HG03039 (cell line): Measurements from ENCODE around the gene CBY3.
"Not testable (repeated sequence)": the region's sequence is repeated elsewhere in the genome, so short reads cannot be mapped to it uniquely, and the experiment has no call there.

Experiments used
- ATAC-seq: cut with Tn5 transposase; IDR thresholded peaks from one replicate; pipeline ENCODE4 v1.9.1; 2021; ENCODE audit warnings: mild to moderate bottlenecking, moderate library complexity; ENCODE audit not compliant: unreplicated experiment

Gene CBY3

DNA sequence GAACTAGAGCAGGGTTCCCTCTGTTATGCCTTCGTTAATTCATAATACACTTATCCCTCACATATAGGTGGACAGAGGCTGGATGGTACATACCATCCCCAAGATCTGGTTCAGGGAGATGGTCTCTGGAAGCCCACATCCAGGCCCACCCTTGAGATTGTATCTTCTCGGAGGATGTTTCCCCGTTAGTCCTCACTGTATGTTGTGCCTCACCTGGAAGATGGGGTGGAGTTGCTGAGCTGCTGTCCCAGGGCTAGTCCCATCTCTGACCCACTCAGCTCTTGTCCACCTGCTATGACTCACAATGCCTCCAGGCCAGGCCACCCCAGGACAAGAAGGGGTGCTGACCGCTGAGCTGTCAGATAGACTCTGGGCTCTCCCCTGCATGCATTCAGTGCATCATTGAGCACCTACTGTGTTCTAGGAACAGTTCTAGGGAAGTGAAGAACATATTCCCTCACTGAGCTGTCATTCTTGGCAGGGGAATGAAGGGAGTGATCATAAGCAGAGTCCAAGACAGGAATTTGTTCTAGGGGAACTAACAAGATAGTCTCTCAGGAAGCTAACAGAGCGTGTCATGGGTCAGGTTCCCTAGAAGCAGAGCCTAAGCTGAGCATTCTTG, at the start of gene CBY3:
TSS of gene CBY3 (minus strand) at position 255 of the 622 bp plus-strand sequence. CDS start at position 139, 116 bp downstream.
- ATAC-seq, result no peak

DNA sequence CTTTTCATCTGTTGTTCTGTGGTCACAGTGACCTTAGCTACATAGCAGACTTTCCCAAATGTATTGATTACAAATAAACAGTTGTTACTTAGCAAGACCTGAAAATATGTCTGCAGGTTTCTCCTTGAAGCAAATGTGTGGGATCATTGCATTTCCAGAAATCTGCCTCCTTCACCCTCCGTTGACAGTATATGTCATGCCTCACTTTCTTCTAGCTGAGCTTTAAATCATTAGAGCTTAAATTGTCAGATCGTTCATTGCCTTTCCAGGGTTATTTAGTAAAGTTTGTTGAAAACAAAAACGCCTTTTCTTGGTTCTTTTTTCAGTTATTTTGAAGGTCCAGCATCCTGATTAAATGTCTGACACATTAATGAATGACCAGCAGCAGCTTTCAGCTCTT, 49.5 kb upstream of the CBY3 start:
- no peak for ATAC-seq

DNA sequence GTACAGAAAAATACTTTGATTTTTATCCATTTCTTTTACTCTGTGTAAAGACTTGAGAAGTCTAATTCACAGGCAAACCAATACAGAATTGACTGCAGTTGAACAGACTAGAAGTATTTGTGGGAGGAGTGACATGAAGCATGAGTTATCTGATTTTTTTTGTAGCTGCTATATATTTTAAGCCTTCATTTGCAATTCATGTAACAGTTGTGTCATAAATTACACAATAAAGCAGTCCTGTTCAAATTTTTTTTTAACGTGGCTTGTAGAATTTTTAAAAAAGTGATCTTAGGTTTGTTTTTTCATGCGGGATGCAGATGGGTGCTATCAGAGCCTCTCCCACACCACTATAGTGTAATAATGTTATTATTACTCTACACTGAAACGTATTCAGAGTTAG, 48.9 kb upstream of the CBY3 start:
- ATAC-seq, result no peak

DNA sequence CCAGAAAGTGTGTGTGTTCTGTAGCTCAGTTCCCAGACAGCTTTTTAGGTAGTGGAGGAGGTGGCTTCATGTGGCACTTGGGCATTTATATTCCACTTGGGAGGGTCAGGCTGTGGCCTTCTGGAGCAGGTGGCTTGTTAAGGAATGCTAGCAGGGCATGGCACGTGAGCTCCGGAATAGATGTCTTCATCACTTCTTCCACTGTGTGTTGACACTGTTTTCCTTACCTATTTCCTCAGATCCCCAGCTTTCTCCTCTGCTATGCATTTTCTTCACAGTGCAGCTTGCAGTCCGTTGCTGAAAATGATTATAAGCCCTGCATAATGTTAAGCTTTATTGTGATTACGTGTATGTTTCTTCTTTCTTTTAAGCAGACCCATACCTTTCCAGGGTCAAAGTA, 48.5 kb upstream of the CBY3 start:
- ATAC-seq, result no peak

DNA sequence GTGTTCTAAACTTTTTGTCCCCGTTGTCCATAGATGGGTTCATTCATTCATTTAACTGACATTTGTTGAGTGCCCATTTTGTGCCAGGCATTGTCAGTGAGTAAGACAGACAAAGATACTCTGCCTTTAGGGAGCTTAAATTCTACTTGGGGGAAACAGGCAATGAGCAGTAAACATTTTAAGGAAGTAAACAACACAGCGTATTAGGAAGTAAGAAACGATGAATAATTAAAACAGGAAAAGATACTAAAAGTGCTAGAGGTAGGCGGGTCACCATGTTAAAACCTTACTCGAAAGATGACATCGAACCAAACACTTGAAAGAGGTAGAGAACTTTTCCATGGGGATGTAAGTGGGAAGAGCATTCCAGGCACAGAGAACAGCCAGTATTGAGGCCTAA, 46.3 kb upstream of the CBY3 start:
- no peak for ATAC-seq

DNA sequence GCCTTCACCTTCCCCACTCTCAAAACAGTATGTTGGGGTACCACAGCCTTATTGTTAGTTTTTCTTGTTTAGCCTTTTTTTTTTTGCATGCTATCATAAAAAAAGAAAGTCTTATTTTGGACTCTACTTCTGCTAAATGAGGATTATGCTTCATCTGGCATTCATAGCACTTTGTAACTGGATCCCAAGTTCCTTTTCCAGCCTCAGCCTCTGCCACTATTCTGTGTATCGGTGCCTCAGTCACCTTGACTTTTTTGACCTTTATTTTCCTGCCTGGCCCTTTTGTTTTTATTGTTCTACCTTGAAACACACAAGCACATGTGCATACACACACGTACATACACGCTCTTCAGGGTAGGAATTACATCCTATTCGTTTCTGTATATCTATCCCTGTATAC, 43.3 kb upstream of the CBY3 start:
- no peak for ATAC-seq

DNA sequence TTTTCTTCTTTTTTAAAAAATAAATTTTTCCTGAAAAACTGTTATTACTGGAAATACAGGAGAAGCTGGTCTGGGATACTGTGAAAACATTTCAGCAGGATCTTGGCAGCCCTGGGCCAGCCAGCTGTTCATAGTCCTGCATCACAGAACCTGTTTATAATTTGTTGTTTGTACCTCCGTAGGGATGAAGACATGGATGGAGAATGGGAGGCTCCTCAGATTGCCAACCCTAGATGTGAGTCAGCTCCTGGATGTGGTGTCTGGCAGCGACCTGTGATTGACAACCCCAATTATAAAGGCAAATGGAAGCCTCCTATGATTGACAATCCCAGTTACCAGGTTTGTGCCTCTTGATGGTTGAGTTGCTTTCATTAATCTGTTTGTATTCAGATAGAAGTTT, 39.4 kb upstream of the CBY3 start:
- no peak for ATAC-seq

DNA sequence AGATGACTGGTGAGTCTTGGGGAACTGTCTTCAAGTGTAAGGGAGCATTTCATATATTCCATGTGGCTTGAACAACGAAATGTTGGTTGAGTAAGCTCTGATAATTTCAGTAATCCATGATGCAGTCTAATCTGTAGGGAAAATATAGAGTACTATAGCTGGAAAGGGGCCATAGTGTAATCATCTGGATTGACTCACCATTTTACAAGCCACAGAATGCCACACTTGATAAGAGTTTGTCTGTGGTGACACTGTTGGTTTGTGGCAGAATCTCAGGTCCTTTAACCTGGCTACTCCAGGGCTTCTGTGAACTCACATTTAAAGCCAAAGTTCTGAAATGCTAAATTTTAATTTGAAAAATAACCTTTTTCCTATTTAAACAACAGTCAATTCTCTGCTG, 35.5 kb upstream of the CBY3 start:
- no peak for ATAC-seq

DNA sequence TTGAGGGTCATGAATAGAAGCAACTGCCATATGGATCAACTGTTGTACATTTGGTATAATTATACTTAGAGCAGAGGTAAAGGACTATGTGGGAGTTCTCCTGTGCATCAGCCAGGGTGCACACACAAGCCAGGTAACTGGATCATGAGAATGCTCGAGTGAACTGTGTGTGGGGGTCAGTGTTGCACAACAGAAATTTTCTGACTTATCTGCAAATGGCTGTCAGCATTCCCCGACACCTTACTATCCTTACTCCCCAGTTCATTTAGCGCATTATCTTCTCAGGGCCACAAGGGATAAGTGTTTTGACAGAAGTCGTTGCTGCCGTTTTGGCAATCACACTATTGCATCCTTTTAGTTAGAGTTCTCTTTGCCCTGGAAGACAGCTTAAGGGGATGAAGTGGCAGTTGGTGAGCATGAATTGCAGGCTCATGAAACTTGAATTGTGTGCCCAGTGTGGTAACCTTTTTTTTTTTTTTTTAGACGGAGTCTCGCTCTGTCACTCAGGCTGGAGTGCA, 19.6 kb upstream of the CBY3 start:
- ATAC-seq, result no peak

DNA sequence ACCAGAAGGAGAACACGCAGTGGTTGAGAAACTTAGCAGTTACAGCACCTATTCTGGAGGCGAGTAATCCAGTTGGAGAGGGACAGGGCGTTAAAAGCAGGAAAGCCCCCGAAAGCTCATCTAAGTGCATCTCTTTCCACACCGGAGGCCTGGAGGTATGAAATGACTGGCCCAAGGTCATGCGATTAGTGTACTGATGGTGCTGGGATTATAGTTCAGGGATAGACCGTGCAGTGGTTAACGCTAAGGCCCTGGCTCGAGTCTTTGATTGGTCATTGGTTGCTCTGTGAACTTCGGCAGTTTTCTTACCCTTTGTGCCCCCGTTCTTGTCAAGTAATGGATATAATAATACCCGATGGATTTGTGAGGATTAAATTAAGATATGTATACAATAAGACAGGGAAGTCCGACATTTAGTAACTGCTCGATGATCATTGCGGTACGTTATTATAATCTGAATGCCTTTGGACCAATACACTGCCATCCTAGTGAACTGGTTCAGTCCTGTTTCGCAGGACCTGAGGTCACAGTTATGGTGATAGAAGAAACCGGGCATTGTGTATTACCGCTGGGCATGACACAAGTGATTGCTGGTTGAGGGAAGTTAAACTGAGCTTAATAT, 18.9 kb upstream of the CBY3 start:
- ATAC-seq, result no peak

DNA sequence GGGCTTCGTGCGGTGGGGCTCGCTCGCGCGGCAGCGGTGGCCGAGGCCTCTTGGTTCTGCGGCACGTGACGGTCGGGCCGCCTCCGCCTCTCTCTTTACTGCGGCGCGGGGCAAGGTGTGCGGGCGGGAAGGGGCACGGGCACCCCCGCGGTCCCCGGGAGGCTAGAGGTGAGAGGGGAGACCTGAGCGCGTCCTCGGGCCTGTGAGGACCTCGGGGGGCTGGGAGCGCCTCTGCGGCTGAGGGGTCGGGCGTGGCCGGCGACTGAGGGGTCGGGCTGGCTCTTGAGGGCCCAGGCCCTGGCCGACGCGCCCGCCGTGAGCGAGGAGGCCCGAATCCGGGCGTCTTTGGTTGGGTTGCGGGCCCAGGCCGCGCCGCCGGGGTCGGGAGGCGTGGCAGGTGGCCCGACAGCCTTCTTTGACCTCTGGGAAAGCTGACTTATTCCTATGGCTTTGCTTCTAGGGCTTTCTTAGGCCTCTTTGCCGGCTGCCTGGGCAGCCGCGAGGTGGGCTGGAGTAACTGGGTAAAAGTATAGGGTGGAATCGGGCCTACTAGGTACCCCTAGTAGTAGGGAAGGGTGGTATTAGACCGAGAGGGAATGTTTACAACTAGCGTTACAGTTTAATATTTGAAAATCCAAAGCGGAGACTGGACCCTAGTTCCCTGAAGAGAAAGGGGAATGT, 18.2 kb upstream of the CBY3 start, which contains the start of gene CANX:
TSS of gene CANX (plus strand) at position 33 of the 681 bp plus-strand sequence. CDS start 6,715 bp downstream, outside the sequence.
- no peak for ATAC-seq

DNA sequence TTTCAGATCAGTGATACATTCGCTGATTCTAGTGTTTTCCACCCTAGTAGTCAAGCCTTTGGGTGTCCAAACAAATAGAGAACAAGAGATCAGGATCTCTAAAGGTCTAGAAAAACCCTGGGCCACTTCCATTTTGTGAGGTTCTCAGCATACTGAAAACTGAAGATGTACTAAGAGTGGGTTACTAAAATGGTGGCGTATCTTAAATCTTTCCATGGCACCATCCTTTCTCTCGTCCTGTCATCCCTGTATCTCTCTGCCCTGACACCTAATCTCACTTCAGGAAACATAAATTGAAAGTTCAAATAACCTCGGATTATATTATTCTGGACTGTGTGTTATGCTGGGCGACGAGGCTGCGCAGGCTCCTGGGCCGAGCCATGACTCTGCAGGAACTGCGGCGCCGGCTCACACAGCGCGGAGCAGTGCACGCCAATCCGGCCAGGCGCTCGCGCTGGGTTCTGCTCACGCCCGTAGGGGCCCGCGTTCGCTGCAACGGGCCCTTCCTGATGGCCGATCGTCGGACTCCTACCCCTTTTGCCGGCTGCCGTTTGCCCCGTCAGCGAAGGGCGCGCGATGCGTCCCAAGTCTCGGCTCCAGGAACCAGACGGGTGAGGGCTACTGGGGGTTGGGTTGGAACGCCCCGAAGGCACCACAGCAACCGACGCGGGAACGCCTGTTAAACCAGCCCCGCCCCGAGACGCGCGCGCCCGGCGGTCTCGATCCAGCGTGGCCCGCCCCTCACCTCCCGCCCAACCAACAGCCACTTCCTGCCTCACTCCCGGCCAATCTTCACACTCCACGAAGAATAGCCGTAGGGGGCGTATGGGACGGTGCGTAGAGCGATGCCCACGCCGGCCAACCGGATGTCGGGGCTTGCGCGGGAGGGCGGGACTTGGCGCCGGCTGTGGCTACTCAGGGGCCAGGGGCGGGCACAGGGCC, 17.4 kb upstream of the CBY3 start:
- peak; percentile 88 for ATAC-seq

DNA sequence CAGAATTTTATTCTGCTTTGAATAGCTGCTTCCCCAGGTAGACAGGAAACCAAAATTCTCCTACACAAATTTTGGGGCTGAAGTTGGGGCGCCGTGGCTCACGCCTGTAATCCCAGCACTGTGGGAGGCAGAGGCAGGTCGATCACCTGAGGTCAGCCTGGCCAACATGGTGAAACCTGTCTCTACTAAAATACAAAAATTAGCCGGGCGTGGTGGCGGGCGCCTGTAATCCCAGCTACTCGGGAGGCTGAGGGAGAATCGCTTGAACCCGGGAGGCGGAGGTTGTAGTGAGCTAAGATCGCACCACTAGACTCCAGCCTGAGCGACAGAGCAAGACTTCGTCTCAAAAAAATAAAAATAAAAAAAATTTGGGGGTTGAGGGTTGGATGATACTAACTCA, 16.7 kb upstream of the CBY3 start:
- not testable (repeated sequence) for ATAC-seq

DNA sequence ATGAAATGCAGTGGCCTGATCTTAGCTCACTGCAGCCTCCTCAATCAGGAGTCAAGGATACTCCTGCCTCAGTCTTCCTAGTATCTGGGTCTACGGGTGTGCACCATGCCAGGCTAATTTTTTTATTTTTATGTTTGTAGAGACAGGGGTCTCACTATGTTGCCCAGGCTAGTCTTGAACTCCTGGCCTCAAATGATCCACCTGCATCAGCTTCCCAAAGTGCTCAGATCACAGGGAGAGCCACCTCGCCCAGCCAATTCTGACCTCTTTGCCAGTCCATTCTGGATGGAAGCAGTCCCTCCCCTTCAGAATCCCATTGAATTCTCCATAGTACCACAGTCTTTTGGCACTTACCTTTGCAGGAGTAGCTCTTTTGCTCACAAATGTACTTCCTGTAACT, 16.3 kb upstream of the CBY3 start:
- no peak for ATAC-seq

DNA sequence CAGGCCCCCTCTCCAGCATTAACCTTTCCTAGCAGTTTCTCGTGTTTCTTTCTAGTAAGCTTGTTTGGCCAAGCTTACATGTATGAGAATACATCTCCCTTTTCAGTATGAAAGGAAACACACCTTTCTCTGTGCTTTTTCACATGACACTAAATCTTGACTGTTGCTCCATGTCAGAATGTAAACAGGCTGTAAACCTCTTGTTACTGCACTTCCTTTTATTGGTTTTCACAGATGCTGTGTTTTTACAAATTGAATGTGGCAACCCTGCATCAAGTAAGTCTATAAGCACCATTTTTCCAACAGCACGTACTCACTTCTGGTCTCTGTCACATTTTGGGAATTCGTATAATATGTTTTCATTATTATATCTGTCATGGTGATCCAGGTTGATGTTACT, 15.8 kb upstream of the CBY3 start:
- no peak for ATAC-seq

DNA sequence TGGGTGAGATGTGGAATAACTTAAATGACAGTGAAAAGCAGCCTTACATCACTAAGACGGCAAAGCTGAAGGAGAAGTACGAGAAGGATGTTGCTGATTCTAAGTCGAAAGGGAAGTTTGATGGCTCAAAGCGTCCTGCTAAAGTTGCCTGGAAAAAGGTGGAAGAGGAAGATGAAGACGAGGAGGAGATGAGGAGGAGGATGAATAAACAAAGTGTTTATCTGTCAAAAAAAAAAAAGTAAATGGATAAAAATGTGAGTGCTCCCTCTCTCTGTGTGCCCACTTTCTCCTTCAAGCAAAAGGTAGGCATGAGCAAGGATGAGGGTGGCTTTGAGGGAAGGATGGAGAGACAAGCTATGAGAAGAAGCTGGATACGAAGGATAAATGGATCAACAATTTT, 13.7 kb upstream of the CBY3 start:
- no peak for ATAC-seq

DNA sequence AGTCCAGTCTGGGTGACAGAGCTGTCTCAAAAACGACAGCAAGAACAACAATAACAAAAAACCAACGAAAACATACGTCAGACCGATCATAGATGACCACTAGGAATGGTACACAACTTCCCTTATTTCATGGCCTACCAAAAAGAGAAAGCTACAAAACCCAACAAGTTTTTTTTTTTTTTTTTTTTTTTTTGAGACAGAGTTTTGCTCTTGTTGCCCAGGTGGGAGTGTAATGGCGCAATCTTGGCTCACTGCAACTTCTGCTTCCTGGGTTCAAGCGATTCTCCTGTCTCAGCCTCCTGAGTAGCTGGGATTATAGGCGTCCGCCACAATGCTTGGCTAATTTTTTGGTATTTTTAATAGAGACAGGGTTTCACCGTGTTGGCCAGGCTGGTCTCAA, 8.4 kb upstream of the CBY3 start:
- ATAC-seq, result not testable (repeated sequence)

DNA sequence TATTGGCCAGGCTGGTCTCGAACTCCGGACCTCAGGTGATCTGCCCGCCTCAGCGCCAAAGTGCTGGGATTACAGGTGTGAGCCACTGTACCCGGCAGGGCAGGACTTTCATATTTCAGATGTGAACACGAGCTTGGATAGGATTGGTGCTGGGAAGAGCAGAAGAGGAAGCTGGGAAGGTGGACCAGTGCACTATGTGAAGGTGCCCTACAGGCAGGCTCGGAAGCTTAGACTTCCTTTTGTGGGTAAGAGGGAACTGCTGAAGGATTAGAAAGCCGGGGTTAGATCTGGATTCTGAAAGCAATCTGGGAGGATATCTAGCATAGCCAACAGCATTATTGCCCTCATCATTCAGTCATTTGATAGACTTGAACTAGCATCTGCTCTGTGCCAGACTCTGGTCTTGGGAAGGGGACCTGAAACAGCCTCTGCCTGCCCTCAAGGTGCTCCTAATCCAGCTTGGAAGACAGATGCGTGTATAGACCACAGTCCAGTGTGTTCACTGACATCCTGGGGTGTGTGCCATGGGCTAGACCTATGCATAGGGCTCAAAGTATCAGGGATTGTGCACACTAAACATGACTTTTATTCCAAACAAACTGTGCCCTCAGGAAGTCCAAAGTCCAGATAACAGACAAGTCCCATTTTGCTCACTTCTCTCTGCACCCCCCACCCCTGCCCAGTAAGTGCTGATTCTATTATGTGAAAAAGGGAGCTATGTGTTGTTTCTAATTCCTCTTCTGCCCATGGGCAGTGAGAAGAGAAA, 637 bp downstream of the CBY3 start:
- no peak for ATAC-seq

DNA sequence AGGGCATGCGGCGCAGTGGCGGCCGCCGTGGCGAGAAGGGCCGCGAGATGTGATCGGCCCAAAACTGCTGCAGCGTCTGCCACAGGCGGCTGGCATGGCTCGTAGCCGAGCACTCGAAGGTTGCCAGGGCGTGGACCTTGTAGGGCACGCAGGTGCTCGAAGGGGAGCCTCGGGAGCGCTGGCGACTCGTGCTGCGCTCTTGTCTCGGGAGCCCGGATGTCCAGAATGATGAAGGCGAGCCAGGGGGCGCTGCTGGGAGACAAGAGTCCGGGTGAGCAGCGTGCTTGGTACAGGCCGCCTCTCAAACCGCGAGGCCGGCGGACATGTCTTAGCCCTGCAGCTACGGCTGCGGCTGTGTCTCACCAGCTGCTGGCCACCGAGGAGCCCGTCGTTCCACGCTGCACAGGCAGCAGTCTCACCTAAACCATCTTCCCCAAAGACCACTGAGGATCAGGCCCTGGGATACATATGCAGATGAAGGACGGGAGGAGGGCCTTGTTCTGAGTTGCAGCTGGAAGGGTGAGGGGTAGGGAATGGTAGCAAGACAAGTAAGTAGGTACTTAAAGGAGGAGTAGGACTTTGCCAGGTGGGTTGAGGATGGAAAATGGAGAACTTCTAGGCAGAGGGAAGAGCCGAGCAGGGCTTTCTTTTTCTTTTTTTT, 1.7 kb downstream of the CBY3 start:
- ATAC-seq, result peak; percentile 24
